HG03159 (cell line): Measurements from ENCODE around the gene HES5.

ENCODE experiments used
- ATAC-seq: cut with Tn5 transposase; IDR thresholded peaks from one replicate; pipeline ENCODE4 v1.9.1; 2021; ENCODE audit warnings: mild to moderate bottlenecking, moderate library complexity; ENCODE audit not compliant: unreplicated experiment

Gene HES5

GRCh38 chr1:2547210-2548067, 17.4 kb upstream of the HES5 start:
- ATAC-seq, result peak; percentile 1

DNA sequence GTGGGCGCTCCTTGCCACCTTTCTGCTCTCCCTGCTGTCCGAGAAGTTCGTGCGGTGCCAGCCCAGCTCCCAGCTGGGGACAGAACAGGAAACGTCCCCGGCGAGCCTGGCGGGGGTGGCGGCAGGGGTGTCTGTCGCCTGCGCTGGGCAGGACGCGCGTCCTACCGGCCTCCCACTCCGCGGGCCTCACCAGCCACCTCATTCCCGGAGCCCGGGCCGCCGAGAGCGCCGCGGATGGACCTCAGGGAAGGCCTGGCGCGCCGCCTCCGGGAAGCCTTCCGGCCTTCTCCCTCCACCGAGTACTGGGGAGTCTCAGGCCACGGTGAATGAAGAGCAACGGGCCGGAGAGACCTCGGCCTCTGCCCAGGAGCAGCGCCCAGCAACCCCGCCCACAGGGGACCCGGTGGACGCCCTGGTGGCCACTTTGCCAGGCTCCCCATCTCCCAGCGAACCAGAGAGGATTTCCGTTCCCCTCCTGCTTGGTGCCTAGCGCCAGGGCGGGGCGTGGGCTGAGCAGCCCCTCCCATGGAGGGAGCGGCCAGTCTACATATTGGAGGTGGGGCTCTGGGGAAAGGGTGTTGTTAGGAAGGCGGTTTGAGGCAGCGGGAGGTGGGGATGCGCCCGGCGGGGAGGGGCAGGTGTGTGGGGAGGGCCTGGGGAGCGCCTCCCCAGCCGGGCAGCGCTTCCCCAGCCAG, 16.6 kb upstream of the HES5 start:
- peak; percentile 37 for ATAC-seq

GRCh38 chr1:2545754-2546514, 15.9 kb upstream of the HES5 start:
- ATAC-seq, result peak; percentile 41

DNA sequence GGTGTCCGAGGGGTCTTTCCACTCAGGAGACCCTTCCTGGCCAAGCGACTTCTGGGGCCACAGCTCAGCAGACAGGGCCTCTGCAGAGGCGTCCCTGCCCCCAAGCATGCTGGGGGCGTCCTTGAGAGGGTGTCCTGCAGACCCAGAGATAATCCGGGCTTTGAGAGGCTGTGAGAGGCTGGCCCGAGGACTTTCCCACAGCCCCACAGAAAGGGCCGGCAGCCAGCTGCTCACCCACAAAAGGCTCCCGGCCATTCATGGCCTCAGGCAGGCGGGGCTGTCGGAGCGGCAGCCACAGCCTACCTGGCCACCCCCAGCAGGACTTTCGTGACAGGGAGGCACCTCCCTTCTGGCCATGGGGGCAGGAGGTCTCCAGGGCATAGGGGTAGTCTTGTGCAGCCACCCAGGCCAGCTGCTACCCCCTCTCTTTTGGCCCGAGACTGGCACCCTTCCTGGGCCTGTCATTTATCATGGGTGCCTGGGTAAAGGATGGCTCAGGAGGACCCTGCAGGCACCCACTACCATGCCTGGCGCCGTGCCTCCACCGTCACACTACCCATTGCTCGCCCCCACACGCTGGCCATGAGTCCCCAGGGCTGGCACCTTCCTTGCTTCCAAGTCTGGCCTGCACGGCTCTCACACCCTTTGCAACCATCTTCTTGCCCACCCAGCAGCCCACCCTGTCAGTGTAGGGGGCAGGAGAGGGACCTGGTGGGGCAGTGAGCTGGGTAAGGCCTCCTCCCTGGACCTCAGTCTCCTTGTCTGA, 15.0 kb upstream of the HES5 start:
- ATAC-seq, result no peak

DNA sequence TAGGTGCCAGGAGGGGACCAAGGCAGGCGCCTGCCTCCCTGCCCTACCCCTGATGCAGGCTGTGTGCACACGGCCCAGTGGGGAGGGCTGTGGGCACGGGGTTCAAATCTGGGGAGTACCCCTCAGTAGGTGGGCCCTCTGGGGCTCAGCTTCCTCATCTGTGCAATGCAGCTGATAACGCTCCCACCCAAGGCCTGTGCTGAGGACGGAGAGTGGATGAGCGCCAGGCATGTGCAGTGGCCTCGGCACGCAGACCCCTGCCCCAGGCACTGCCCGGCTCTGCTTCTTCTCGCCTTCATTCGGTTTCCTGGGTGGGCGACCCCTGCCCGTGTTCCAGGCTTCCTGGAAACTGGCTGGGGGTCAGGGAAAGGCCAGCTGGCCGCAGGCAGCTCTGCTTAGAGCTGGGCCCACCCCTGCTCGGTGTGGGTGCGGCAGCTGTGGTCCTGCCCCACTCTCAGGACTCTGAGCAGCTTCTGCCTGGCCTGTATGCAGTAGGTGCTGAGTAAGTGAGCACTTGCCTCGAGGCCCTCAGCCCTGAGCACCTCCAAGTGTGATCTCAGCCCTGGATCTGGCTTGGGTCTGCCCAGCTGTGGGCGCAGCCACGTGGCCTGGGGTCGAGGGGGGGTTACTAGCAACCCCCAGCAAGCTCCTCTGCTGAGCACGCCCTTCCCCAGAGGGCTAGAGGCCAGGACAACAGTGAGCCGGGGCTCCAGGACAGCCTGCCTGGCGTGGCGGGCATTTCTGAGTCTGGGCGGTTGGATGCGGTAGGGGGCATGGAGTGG, 14.2 kb upstream of the HES5 start:
- no peak for ATAC-seq

GRCh38 chr1:2543543-2544092, 13.6 kb upstream of the HES5 start:
- ATAC-seq, result no peak

DNA sequence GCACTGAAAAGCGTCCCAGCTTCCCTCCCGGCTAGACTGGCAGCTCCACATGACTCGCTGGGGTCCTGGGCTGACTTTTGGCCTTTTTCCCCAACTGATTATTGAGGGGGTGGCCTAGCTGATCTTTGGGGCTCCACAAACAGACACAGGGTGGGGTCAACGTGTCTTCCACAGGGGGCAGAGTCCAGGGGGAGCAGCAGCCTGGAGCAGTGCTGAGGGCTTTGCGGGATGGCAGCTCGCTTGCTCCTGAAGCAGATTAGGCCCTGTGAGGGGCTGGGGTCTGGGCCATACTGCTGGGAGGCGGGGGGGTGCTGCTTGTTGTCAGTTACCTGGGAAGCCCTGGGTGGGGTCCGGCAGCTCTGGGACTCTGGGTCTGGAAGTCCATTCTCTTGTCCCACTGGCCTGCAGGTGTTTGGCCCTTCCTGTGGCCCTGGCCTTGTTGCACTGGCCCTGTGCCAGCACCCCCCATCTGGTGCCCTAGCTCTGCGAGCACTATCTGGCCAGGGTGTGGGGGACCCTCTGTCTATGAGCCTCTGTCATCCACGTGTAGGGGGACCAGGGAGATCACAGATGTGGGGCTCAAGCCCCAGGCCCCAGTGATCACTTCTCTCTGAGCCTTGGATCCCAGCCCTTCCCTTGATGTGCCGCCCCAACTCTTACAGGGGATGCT, 12.3 kb upstream of the HES5 start:
- ATAC-seq, result no peak

- no peak for ATAC-seq
Measured at GRCh38 chr1:2541619-2542245, 11.7 kb upstream of the HES5 start.

- ATAC-seq, result no peak
Measured at GRCh38 chr1:2540816-2541492, 10.9 kb upstream of the HES5 start.

DNA sequence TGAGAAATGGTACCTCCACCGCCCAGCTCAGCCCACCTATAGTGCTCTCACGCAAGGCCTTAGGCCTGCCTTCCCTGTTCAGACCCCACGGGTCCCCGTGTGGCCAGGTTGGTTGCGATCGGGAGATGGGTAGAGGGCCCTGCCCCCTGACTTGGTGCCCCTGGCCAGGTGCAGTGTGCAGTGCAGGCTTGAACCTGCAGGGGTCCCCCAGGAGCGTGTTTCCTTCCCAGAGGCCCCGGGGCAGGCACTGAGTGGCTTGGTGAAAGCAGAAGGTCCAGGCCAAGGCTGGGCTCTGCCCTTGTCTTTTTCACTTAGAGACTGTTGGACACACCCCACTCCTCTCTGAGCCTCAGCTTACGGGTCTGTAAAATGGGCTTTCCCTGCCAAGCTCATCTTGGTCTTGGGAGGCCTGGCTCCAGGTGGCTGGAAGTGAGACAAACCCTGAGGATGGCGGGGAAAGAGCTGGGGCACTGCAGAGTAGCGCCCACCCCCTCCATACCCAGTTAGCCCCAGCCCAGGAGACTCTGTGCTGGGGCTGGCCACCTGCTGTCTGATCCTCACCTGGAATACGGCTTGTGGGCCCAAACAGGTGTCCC, 9.3 kb upstream of the HES5 start:
- ATAC-seq, result no peak

DNA sequence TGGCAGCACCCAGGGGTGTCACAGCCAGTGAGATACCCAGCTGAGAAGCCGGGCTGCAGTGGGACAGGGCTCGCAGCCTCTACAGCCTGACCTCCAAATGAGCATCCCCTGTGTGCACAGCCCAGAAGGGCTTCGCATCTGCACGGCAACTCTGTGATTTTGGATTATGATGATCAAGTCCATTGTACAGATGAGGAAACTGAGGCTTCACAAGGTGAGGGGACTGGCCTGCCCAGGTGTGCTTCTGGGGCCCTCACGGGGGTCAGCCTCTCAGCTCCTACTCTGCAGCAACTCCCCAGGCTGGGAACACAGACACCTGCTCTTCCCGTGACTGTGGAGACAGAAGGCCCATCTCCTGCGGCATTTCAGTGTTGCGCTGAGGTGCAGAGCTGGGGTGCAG, 8.8 kb upstream of the HES5 start:
- no peak for ATAC-seq

- no peak for ATAC-seq
Measured at GRCh38 chr1:2538376-2538775, 8.3 kb upstream of the HES5 start.

DNA sequence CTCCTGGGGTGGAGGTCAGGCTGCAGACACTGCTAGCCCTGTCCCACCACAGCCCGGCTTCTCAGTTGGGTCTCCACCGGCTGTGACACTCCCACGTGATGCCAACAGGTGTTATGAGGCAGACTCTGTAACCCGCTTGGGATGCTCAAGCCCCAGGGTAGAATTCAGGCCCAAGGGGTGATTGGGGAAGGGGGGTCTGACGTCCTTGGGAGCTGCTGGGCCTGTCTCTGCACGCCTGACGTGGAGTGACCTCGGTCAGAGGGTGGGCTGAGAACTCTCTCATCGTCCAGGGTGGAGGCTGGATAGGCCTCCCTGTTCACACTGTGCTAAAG, 7.7 kb upstream of the HES5 start:
- ATAC-seq, result no peak

DNA sequence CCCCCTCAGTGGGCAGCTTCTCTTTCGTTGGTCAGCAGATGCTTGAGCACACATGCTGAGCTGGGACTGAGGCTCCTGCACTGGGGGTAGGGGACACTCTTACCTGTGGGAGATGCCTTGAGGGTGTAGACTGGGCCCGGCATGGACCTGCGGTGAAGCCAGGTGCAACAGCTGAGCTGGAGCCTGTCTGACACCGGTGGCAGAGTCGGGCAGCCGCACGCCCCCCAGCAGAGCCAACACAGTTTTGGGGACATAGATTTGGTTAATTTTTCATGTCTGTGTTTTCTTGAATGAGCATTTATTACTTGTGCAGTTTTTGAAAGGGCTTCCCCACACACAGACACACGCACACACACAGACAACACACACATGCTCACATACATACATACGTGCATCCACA, 5.9 kb upstream of the HES5 start:
- no peak for ATAC-seq

DNA sequence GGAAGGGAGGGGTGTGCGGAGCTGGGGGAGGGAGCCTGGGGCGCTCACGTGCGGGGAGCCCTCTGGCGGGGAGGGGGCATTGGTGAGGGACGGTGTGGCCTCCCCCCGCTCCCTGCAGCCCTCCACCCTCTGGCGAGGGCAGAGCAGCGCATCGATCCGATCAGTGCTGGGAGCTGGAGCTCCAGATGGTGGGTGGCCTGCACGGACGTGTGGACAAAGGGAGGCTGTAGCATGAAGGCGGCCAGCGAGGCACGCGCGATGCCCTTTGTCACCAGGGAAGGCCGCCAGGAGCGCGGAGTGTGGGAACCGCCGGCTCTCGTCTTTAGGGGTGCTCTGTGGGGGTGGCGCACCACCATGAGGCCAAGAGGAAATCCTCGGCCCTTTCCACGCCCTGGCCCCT, 5.4 kb upstream of the HES5 start:
- ATAC-seq, result no peak

- ATAC-seq, result no peak
Measured at GRCh38 chr1:2534687-2535441, 4.8 kb upstream of the HES5 start.

- ATAC-seq, result no peak
Measured at GRCh38 chr1:2534315-2534686, 4.2 kb upstream of the HES5 start.
